GM19025 (cell line): ENCODE data around the gene IPO4.
A peak's percentile ranks its signal among the peaks of the same experiment; 100 is the strongest.

Source experiments
- ATAC-seq: cut with Tn5 transposase; IDR thresholded peaks from one replicate; pipeline ENCODE4 v1.9.1; 2021; ENCODE audit warnings: mild to moderate bottlenecking, low read depth, moderate library complexity; ENCODE audit not compliant: unreplicated experiment

The IPO4 gene

GRCh38 chr14:24135584-24135833, 53.1 kb downstream of the IPO4 start:
- ATAC-seq: peak; percentile 2

GRCh38 chr14:24133735-24134134, 54.9 kb downstream of the IPO4 start:
- no peak for ATAC-seq

DNA sequence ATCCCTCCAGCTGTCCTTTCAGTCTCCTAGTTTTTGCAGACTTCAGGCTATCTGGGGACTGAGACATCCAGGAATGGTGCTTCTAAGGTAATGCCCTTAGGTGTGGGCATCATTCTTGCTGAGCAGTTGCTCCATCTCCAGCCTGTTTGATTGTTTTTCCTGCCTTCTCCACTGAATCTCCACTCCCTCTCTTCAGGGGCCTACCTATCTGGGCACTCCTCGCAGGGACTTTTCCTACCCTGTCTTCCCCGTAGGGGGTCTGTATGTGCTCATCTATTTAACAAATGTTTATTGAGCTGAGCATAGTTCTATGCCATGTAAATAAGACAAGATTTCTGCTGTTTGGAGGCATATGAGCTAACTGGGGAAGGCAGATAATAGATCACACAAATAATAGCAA, 55.6 kb downstream of the IPO4 start:
- ATAC-seq: no peak

DNA sequence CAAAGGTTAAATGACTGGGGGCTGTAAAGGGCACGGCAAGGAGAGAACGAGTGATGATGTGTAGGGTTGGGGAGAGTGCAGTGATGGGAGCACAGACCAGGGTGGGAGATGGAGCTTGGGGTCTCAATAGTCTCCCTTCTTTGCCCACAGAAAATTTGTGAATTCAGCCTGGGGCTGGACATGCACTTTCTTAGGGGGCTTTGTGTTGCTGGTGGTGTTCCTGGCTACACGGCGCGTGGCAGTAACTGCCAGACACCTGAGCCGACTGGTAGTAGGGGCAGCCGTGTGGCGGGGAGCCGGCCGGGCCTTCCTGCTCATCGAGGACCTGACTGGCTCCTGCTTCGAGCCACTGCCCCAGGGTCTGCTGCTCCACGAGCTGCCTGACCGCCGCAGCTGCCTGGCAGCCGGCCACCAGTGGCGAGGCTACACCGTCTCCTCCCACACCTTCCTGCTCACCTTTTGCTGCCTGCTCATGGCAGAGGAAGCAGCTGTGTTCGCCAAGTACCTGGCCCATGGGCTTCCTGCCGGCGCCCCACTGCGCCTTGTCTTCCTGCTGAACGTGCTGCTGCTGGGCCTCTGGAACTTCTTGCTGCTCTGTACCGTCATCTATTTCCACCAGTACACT, 56.4 kb downstream of the IPO4 start:
- no peak for ATAC-seq

DNA sequence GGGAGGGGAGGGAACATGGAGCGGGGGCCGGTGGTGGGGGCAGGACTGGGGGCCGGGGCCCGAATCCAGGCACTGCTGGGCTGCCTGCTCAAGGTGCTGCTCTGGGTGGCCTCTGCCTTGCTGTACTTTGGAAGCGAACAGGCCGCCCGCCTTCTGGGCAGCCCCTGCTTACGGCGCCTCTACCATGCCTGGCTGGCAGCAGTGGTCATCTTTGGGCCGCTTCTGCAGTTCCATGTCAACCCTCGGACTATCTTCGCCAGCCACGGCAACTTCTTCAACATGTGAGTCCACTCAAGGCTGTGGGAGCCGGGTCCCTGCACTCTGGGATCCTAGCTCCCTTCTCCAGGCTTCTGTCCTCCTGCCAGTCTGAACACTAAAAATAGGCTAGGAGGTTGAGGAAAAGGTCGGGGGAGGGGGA, 57.1 kb downstream of the IPO4 start:
- ATAC-seq: no peak

GRCh38 chr14:24130717-24131548, 57.7 kb downstream of the IPO4 start:
- no peak for ATAC-seq

DNA sequence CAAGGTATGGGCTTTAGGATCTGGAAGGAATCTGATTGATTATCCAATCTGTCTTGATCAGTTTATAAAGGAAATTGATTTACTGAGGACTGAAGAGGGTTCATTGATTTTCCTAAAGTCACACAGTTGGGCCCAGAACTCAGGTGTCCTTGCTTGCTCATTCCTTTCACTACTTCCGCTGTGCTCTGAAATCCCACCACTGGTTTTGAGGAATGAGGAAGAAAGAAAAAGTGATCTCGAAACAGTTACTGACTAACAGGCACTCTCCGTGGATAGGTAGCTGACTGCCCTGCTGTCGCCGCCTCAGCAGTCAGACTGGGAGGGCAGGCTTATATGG, 58.3 kb downstream of the IPO4 start, which contains the start of gene FITM1:
Gene FITM1, plus strand, starts transcription at position 280 of the 337 bp plus-strand sequence. CDS start 905 bp downstream, outside the sequence.
- ATAC-seq: no peak
